PC-9 (cell line): ENCODE results near the gene APOM.

Experiments
- EZH2 ChIP-seq: fragments of 200-600 bp; sonication (generic); IDR thresholded peaks from 2 replicates; pipeline ENCODE4 v1.8.0; 2017; ENCODE audit warnings: antibody characterized with exemption, low read depth
- TF ChIP-seq, protein P1 (sequence below): fragments of 200-600 bp; sonication (generic); conservative IDR thresholded peaks from 2 replicates; pipeline ENCODE4 v1.6.1; 2017; ENCODE audit warnings: mixed run types, antibody characterized with exemption, mild to moderate bottlenecking, moderate library complexity

GRCh38 chr6:31634131-31634530, 21.6 kb upstream of the APOM start:
- TF ChIP-seq, protein P1, sequence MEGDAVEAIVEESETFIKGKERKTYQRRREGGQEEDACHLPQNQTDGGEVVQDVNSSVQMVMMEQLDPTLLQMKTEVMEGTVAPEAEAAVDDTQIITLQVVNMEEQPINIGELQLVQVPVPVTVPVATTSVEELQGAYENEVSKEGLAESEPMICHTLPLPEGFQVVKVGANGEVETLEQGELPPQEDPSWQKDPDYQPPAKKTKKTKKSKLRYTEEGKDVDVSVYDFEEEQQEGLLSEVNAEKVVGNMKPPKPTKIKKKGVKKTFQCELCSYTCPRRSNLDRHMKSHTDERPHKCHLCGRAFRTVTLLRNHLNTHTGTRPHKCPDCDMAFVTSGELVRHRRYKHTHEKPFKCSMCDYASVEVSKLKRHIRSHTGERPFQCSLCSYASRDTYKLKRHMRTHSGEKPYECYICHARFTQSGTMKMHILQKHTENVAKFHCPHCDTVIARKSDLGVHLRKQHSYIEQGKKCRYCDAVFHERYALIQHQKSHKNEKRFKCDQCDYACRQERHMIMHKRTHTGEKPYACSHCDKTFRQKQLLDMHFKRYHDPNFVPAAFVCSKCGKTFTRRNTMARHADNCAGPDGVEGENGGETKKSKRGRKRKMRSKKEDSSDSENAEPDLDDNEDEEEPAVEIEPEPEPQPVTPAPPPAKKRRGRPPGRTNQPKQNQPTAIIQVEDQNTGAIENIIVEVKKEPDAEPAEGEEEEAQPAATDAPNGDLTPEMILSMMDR = no peak
- TF ChIP-seq EZH2 = no peak
